ENCODE measurements around the gene ACADVL. TPM values are rescaled to one million over a fixed set of nuclear protein-coding genes. Genes with fewer than 3 reads are reported as not detected.

The ACADVL gene
- polyA plus RNA-seq, 1 donor from 2014 or later: 88.6 TPM

Other genes with a start within 250 kb of the ACADVL start
- 1.4 TPM for gene ALOX12, start 223.9 kb upstream of the ACADVL start, polyA plus RNA-seq
- 984 TPM for gene RNASEK, start 207.3 kb upstream of the ACADVL start, polyA plus RNA-seq
- gene BCL6B, start 196.9 kb upstream of the ACADVL start, polyA plus RNA-seq: 0.33 TPM
- 3.3 TPM for gene SLC16A13, start 183.9 kb upstream of the ACADVL start, polyA plus RNA-seq
- gene SLC16A11, start 175.8 kb upstream of the ACADVL start, polyA plus RNA-seq: 3.4 TPM
- not detected for gene CLEC10A, start 139.7 kb upstream of the ACADVL start, polyA plus RNA-seq
- gene ASGR2, start 105.1 kb upstream of the ACADVL start, polyA plus RNA-seq: 0.60 TPM
- 0.50 TPM for gene ASGR1, start 40.6 kb upstream of the ACADVL start, polyA plus RNA-seq
- gene DLG4, start 102 bp upstream of the ACADVL start, polyA plus RNA-seq: 0.38 TPM
- 32.3 TPM for gene DVL2, start 14.6 kb downstream of the ACADVL start, polyA plus RNA-seq
- 38.2 TPM for gene PHF23, start 19.5 kb downstream of the ACADVL start, polyA plus RNA-seq
- gene GABARAP, start 22.5 kb downstream of the ACADVL start, polyA plus RNA-seq: 1,138 TPM
- 48.7 TPM for gene CTDNEP1, start 31.8 kb downstream of the ACADVL start, polyA plus RNA-seq
- gene ELP5, start 32.3 kb downstream of the ACADVL start, polyA plus RNA-seq: 86.8 TPM
- 1.2 TPM for gene CLDN7, start 42.5 kb downstream of the ACADVL start, polyA plus RNA-seq
- not detected for gene SLC2A4, start 61.8 kb downstream of the ACADVL start, polyA plus RNA-seq
- gene YBX2, start 74.7 kb downstream of the ACADVL start, polyA plus RNA-seq: not detected
- 221 TPM for gene EIF5A, start 87.7 kb downstream of the ACADVL start, polyA plus RNA-seq
- 128 TPM for gene GPS2, start 95.4 kb downstream of the ACADVL start, polyA plus RNA-seq
- gene NEURL4, start 109.4 kb downstream of the ACADVL start, polyA plus RNA-seq: 1.7 TPM
- gene ACAP1, start 116.6 kb downstream of the ACADVL start, polyA plus RNA-seq: 251 TPM
- gene KCTD11, start 132.2 kb downstream of the ACADVL start, polyA plus RNA-seq: 6.8 TPM
- gene TMEM95, start 135.2 kb downstream of the ACADVL start, polyA plus RNA-seq: not detected
- 4.4 TPM for gene TNK1, start 161.2 kb downstream of the ACADVL start, polyA plus RNA-seq
- gene PLSCR3, start 174.6 kb downstream of the ACADVL start, polyA plus RNA-seq: 113 TPM
- 84.7 TPM for gene TMEM256, start 184.2 kb downstream of the ACADVL start, polyA plus RNA-seq
- gene NLGN2, start 187.9 kb downstream of the ACADVL start, polyA plus RNA-seq: not detected
- not detected for gene SPEM1, start 200.4 kb downstream of the ACADVL start, polyA plus RNA-seq
- not detected for gene SPEM2, start 205.7 kb downstream of the ACADVL start, polyA plus RNA-seq
- gene SPEM3, start 208.9 kb downstream of the ACADVL start, polyA plus RNA-seq: not detected
- 25.5 TPM for gene TMEM102, start 215.5 kb downstream of the ACADVL start, polyA plus RNA-seq
- not detected for gene FGF11, start 219.6 kb downstream of the ACADVL start, polyA plus RNA-seq
- 13.8 TPM for gene CHRNB1, start 225.1 kb downstream of the ACADVL start, polyA plus RNA-seq